ENCODE data around the gene LEPROT. TPM values are rescaled to one million over a fixed set of nuclear protein-coding genes. Genes with fewer than 3 reads are reported as not detected.

The LEPROT gene
- total RNA-seq, 1 experiment from 2014 or later, result 25.7 TPM

- RAD21 ChIA-PET (ENCODE audit: low non-redundant PET in 1 of 2, low total read pairs in 2 of 2, uncharacterized antibody in 2 of 2, unreplicated experiment in 2 of 2), result no interaction called here
- POLR2A ChIA-PET, result interaction anchor here (0.9 kb wide), 1 partner anchor 21 kb away, joined by 4 read pairs; the partner anchor contains the start of genes LEPR and LEPROT
These were observed 21.0 kb downstream of the LEPROT start for GRCh38 chr1:65441464-65441863.

GRCh38 chr1:65442442-65442841, 22.0 kb downstream of the LEPROT start:
- BruUV-seq (replicated peaks), result no TSS peak
- no peaks in the 10 kb centered on the region for H3K4me1 ChIP-seq (ENCODE audit: control insufficient read depth in 1 of 2, insufficient read depth in 2 of 2, low read length in 2 of 2)
- no peaks in the 10 kb centered on the region for H3K27me3 ChIP-seq (ENCODE audit: insufficient read depth, low read length)
- no peak overlapping the region for H2AFZ ChIP-seq (ENCODE audit: low read depth, low read length, poor library complexity, severe bottlenecking)
- H3K79me2 ChIP-seq (ENCODE audit: insufficient read depth, low read length), result no peaks in the 10 kb centered on the region
- no peak overlapping the region for H3K27ac ChIP-seq (ENCODE audit: low read depth, low read length)
- H3K4me2 ChIP-seq (ENCODE audit: low read length), result no peak overlapping the region
- H3K9ac ChIP-seq (ENCODE audit: low read length), result no peak overlapping the region
- no peaks in the 10 kb centered on the region for H3K36me3 ChIP-seq (ENCODE audit: control insufficient read depth in 1 of 2, insufficient read depth in 2 of 2, low read length in 2 of 2)
- ChIA-PET POLR2A (no interaction called here), CTCF (no interaction called here), RAD21 (ENCODE audit: low non-redundant PET in 1 of 2, low total read pairs in 2 of 2, uncharacterized antibody in 2 of 2, unreplicated experiment in 2 of 2) (no interaction called here)
- TF ChIP-seq CBX3 (IDR thresholded peaks at IDR 0.05; ENCODE audit: low read depth) (no peak), EZH2phosphoT487 (IDR thresholded peaks at IDR 0.05; ENCODE audit: borderline replicate concordance) (no peak)
- no peaks in the 10 kb centered on the region for H3K9me3 ChIP-seq (ENCODE audit: control insufficient read depth in 1 of 2, insufficient read depth in 1 of 2, low read depth in 1 of 2, low read length in 2 of 2)
- no peak for DNase-seq (ENCODE audit: low read depth, low spot score)
- no peaks in the 10 kb centered on the region for H3K9me2 ChIP-seq (ENCODE audit: insufficient read depth)
- intact Hi-C loops (cut with micrococcal nuclease), result no loop called here
- H4K20me1 ChIP-seq (ENCODE audit: insufficient read depth), result no peaks in the 10 kb centered on the region
- no peak for ATAC-seq
- no peak overlapping the region for H3K4me3 ChIP-seq (replicated peaks in 1 of 2; ENCODE audit: low read depth in 1 of 2, low read length in 2 of 2)

More at GRCh38 chr1:65441464-65441863, 21.0 kb downstream of the LEPROT start:
- H2AFZ ChIP-seq (ENCODE audit: low read depth, low read length, poor library complexity, severe bottlenecking), result no peak overlapping the region
- H3K4me2 ChIP-seq (ENCODE audit: low read length), result no peak overlapping the region
- no peaks in the 10 kb centered on the region for H3K79me2 ChIP-seq (ENCODE audit: insufficient read depth, low read length)
- ATAC-seq (no peak), DNase-seq (ENCODE audit: low read depth, low spot score) (no peak)
- no peaks in the 10 kb centered on the region for H3K36me3 ChIP-seq (ENCODE audit: control insufficient read depth in 1 of 2, insufficient read depth in 2 of 2, low read length in 2 of 2)
- CTCF ChIA-PET, result interaction anchor here (0.8 to 0.9 kb wide), 2 partner anchors 8 to 10 kb away, joined by 3 to 4 read pairs; no protein-coding TSS in a partner anchor
- no TSS peak for BruUV-seq (replicated peaks)
- intact Hi-C loops (cut with micrococcal nuclease), result no loop called here
- no peaks in the 10 kb centered on the region for H3K9me2 ChIP-seq (ENCODE audit: insufficient read depth)
- no peak overlapping the region for H3K9ac ChIP-seq (ENCODE audit: low read length)
- H3K27me3 ChIP-seq (ENCODE audit: insufficient read depth, low read length), result no peaks in the 10 kb centered on the region
- H3K4me3 ChIP-seq (replicated peaks in 1 of 2; ENCODE audit: low read depth in 1 of 2, low read length in 2 of 2), result no peak overlapping the region
- H4K20me1 ChIP-seq (ENCODE audit: insufficient read depth), result no peaks in the 10 kb centered on the region
- H3K27ac ChIP-seq (ENCODE audit: low read depth, low read length), result no peak overlapping the region
- TF ChIP-seq EZH2 (IDR thresholded peaks at IDR 0.05), result no peak
- TF ChIP-seq EZH2phosphoT487 (IDR thresholded peaks at IDR 0.05; ENCODE audit: borderline replicate concordance), result no peak
- H3K9me3 ChIP-seq (ENCODE audit: control insufficient read depth in 1 of 2, insufficient read depth in 1 of 2, low read depth in 1 of 2, low read length in 2 of 2), result no peaks in the 10 kb centered on the region
- H3K4me1 ChIP-seq (ENCODE audit: control insufficient read depth in 1 of 2, insufficient read depth in 2 of 2, low read length in 2 of 2), result no peaks in the 10 kb centered on the region

- Histone ChIP-seq H2AFZ (ENCODE audit: low read depth, low read length, poor library complexity, severe bottlenecking) (no peak overlapping the region), H4K20me1 (ENCODE audit: insufficient read depth) (no peaks in the 10 kb centered on the region), H3K36me3 (ENCODE audit: control insufficient read depth in 1 of 2, insufficient read depth in 2 of 2, low read length in 2 of 2) (no peaks in the 10 kb centered on the region), H3K4me2 (ENCODE audit: low read length) (no peak overlapping the region), H3K9me3 (ENCODE audit: control insufficient read depth in 1 of 2, insufficient read depth in 1 of 2, low read depth in 1 of 2, low read length in 2 of 2) (no peaks in the 10 kb centered on the region), H3K9ac (ENCODE audit: low read length) (no peak overlapping the region), H3K9me2 (ENCODE audit: insufficient read depth) (no peaks in the 10 kb centered on the region), H3K79me2 (ENCODE audit: insufficient read depth, low read length) (no peaks in the 10 kb centered on the region), H3K27ac (ENCODE audit: low read depth, low read length) (no peak overlapping the region), H3K4me3 (replicated peaks in 1 of 2; ENCODE audit: low read depth in 1 of 2, low read length in 2 of 2) (no peak overlapping the region), H3K4me1 (ENCODE audit: control insufficient read depth in 1 of 2, insufficient read depth in 2 of 2, low read length in 2 of 2) (no peaks in the 10 kb centered on the region), H3K27me3 (ENCODE audit: insufficient read depth, low read length) (no peaks in the 10 kb centered on the region)
- DNase-seq (ENCODE audit: low read depth, low spot score) (no peak), ATAC-seq (no peak)
- intact Hi-C loops (cut with micrococcal nuclease), result no loop called here
- no TSS peak for BruUV-seq (replicated peaks)
- CTCF ChIA-PET, result no interaction called here
- RAD21 ChIA-PET (ENCODE audit: low non-redundant PET in 1 of 2, low total read pairs in 2 of 2, uncharacterized antibody in 2 of 2, unreplicated experiment in 2 of 2), result no interaction called here
- TF ChIP-seq POLR2AphosphoS5 (IDR thresholded peaks at IDR 0.05; ENCODE audit: low read depth, low read length) (no peak), TCF7L2 (IDR thresholded peaks at IDR 0.05; ENCODE audit: borderline replicate concordance, extremely low read depth, insufficient read depth, insufficient read length) (no peak), SRF (IDR thresholded peaks at IDR 0.05; ENCODE audit: low read depth) (no peak), REST (IDR thresholded peaks at IDR 0.05; ENCODE audit: low read depth) (no peak), EZH2 (IDR thresholded peaks at IDR 0.05) (no peak)
- POLR2A ChIA-PET, result no interaction called here
These were observed 23.2 kb downstream of the LEPROT start for GRCh38 chr1:65443647-65444046.
